Smooth muscle cell (in vitro differentiated cells): ENCODE data around the gene KATNB1. TPM values are rescaled to one million over a fixed set of nuclear protein-coding genes. Genes with fewer than 3 reads are reported as not detected.

Experiments used
- DNase-seq: peaks from one replicate; lab custom pipeline; 2025; ENCODE audit not compliant: unreplicated experiment; lab: John Stamatoyannopoulos, UW
- H2AFZ ChIP-seq: fragments of 200-600 bp; sonication (generic); 2 replicates; pipeline ENCODE4 v1.6.0; 2016; ENCODE audit warnings: antibody characterized with exemption, low read depth, mild to moderate bottlenecking
- H3F3A ChIP-seq: fragments of 200-600 bp; sonication (generic); 2 replicates; pipeline ENCODE4 v1.6.0; 2017; ENCODE audit warnings: antibody characterized with exemption, low read depth
- H3K27ac ChIP-seq: fragments of 200-600 bp; sonication (generic); 2 replicates; pipeline ENCODE4 v1.5.1; 2016; ENCODE audit warnings: low read depth, mild to moderate bottlenecking
- H3K27me3 ChIP-seq: fragments of 200-600 bp; sonication (generic); 2 replicates; pipeline ENCODE4 v1.6.1; 2016; ENCODE audit warnings: low read depth, mild to moderate bottlenecking
- H3K36me3 ChIP-seq: fragments of 200-600 bp; sonication (generic); 2 replicates; pipeline ENCODE4 v1.5.1; 2016; ENCODE audit warnings: low read depth
- H3K4me1 ChIP-seq: fragments of 200-600 bp; sonication (generic); 2 replicates; pipeline ENCODE4 v1.5.1; 2016; ENCODE audit warnings: low read depth
- H3K4me2 ChIP-seq: fragments of 200-600 bp; sonication (generic); 2 replicates; pipeline ENCODE4 v1.6.0; 2016; ENCODE audit warnings: mild to moderate bottlenecking
- H3K4me3 ChIP-seq: fragments of 200-600 bp; sonication (generic); 2 replicates; pipeline ENCODE4 v1.5.1; 2016; ENCODE audit warnings: mild to moderate bottlenecking
- H3K79me2 ChIP-seq: fragments of 200-600 bp; sonication (generic); 2 replicates; pipeline ENCODE4 v1.6.0; 2016; ENCODE audit warnings: low read depth, mild to moderate bottlenecking
- H3K9ac ChIP-seq: fragments of 200-600 bp; sonication (generic); 2 replicates; pipeline ENCODE4 v1.6.0; 2016; ENCODE audit warnings: low read depth
- H3K9me3 ChIP-seq: fragments of 200-600 bp; sonication (generic); replicated peaks from 2 replicates; pipeline ENCODE4 v1.5.1; 2016; ENCODE audit warnings: low read depth
- H4K20me1 ChIP-seq: fragments of 200-600 bp; sonication (generic); 2 replicates; pipeline ENCODE4 v1.6.0; 2016; ENCODE audit warnings: low read depth
- CTCF ChIP-seq: fragments of 200-600 bp; sonication (generic); IDR thresholded peaks from 2 replicates; pipeline ENCODE4 v1.5.1; 2017; ENCODE audit warnings: borderline replicate concordance, mild to moderate bottlenecking, antibody characterized with exemption; ENCODE audit not compliant: insufficient read depth, poor library complexity, severe bottlenecking
- WGBS: methylation state at CpG from one replicate; pipeline ENCODE4 v1.1.7; 2016; ENCODE audit warnings: low lambda C conversion rate; 5-methylcytosine and 5-hydroxymethylcytosine counted together
- polyA plus RNA-seq: library from polyadenylated mRNA; unstranded; fragments of >200 nt; fragmentation: Nextera tagmentation; extraction: Ambion mirVana; gene quantifications from 2 replicates; pipeline ENCODE4 v1.2.1, GENCODE V29; 2016
- total RNA-seq: library from RNA; depleted of rRNA; stranded (reverse); fragments of >200 nt; gene quantifications from 2 replicates; pipeline ENCODE4 v1.2.3, GENCODE V29; 2014

Gene KATNB1
- total and polyA plus RNA-seq, 2 experiments from 2014 or later = 11.9 to 23.6 TPM

DNA sequence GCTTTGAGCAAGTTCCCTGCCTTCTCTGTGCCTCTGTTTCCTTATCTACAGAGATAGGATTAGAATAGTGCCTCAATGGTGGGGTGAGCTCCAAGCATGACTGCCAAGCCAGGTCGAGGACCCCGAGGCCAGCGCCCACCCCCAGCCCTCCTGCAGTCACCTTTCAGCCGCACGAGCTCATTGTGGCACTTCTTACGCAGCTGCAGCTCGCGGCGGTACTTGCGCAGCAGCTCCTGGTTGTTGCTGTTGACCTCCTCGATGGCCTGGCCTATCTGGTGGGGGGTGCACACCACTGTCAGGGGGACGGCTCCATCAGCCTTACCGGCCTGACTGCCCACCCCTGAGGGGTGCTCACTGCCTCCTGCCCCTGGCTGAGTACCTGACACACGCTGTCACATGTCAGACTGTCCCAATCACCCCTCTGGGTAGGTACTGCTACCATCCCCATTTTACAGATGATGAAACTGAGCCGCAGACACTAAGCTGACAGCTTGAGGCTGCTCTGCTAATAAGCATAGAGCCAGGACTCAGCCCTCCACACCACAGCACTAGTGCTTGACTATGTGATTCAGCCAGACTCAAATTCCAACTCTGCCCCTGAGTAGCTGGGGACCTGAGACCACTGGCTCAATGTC lies 31.3 kb downstream of the KATNB1 start:
- Histone ChIP-seq H3K9me3 (no peaks in the 10 kb centered on the region), H4K20me1 (peaks cover 11% of the 10 kb centered on the region), H3K79me2 (no peaks in the 10 kb centered on the region), H3K36me3 (no peaks in the 10 kb centered on the region), H3K9ac (no peak overlapping the region), H2AFZ (no peak overlapping the region), H3K4me1 (no peaks in the 10 kb centered on the region), H3K27me3 (no peaks in the 10 kb centered on the region), H3F3A (no peaks in the 10 kb centered on the region), H3K4me2 (no peak overlapping the region), H3K4me3 (no peak overlapping the region), H3K27ac (no peak overlapping the region)
- no peak for TF ChIP-seq CTCF
- no peak for DNase-seq
- WGBS = 97% methylated on average over 15 of the region's 15 CpGs

DNA sequence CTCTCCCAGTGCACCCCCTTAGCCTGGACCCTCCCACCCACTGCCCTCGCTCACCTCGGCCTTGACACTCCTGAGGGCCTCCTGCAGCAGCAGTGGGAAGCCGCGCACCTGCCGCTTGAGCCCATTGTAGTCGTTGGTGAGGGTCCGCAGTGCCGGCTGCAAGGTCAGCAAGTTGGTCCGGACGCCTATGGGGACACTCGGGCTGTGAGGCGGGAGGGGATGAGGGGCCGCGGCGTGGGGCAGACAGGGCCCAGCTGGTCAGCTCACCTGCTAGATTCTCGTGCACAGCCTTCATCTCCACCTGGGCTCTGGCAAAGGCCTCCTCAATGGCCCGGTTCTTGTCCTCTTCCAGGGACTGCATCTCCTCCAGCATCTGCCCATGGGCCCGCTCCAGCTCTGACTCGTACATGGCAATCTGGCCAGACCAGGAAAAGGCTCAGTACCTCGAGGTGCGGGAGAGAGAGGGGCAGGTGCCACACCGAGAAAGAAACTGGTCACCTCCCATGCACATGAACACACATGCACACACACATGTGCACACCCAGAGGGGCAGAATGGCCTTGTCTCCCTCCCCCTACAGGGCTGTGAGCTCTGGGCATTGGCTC lies 34.1 kb downstream of the KATNB1 start:
- H3K27me3 ChIP-seq = no peaks in the 10 kb centered on the region
- no peak for TF ChIP-seq CTCF
- WGBS = 97% methylated on average over 22 of the region's 22 CpGs
- H3K9me3 ChIP-seq = no peaks in the 10 kb centered on the region
- no peak overlapping the region for H3K9ac ChIP-seq
- no peaks in the 10 kb centered on the region for H3K79me2 ChIP-seq
- no peak overlapping the region for H2AFZ ChIP-seq
- H3K4me2 ChIP-seq = no peak overlapping the region
- H4K20me1 ChIP-seq = peaks cover 12% of the 10 kb centered on the region
- H3K4me1 ChIP-seq = no peaks in the 10 kb centered on the region
- H3F3A ChIP-seq = no peaks in the 10 kb centered on the region
- H3K27ac ChIP-seq = no peak overlapping the region
- H3K36me3 ChIP-seq = no peaks in the 10 kb centered on the region
- DNase-seq = no peak
- no peak overlapping the region for H3K4me3 ChIP-seq

DNA sequence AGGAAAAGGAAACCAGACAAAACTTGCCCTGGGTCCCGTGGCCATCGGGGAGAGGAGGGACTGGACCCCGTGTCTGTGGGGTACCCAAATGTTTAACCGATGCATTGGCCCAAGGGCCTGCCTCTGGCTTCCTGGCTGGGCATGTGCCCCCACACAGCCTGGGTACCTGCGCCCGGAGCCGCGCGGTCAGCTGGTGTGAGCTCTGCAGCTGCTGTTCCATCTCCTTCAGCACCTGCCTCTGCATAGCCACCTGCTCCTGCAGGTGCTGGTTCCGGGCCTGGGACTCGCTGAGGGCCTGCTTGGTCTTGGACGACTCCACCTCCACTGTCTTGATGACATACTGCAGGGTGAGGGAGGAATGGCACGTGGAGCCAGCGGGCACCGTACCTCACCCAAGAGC lies 34.8 kb downstream of the KATNB1 start:
- Histone ChIP-seq H3K4me2 (no peak overlapping the region), H3K36me3 (no peaks in the 10 kb centered on the region), H3K9me3 (no peaks in the 10 kb centered on the region), H3K79me2 (no peaks in the 10 kb centered on the region), H3K27me3 (no peaks in the 10 kb centered on the region), H3K4me3 (no peak overlapping the region), H3K27ac (no peak overlapping the region), H4K20me1 (peaks cover 12% of the 10 kb centered on the region), H3K4me1 (peaks cover 3% of the 10 kb centered on the region), H3K9ac (no peak overlapping the region), H3F3A (no peaks in the 10 kb centered on the region), H2AFZ (no peak overlapping the region)
- WGBS = 98% methylated on average over 15 of the region's 15 CpGs
- DNase-seq = no peak
- TF ChIP-seq CTCF = no peak
